ENCODE data around the gene LARP1B. TPM values are rescaled to one million over a fixed set of nuclear protein-coding genes. Genes with fewer than 3 reads are reported as not detected.
"Not testable (repeated sequence)": the region's sequence is repeated elsewhere in the genome, so short reads cannot be mapped to it uniquely, and the experiment has no call there.

LARP1B gene
- total and polyA plus RNA-seq, 2 of the 8 experiments (the other 6 are each of a cell fraction or from before 2014, with no cell fraction given): 10.6 to 47.0 TPM

DNA sequence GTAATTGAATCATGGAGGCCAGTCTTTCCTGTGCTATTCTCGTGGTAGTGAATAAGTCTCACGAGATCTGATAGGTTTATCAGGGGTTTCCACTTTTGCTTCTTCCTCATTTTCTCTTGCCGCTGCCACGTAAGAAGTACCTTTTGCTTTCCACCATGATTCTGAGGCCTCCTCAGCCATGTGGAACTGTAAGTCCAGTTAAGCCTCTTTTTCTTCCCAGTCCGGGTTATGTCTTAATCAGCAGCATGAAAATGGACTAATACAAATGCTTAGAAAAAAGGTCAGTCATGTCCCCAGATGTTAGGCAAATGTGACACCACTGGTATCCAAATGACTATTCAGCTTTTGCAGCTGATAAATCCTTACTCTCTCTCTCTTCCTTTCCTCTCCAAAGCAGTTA lies 184.3 kb downstream of the LARP1B start:
- CTCF ChIA-PET (ENCODE audit: partially characterized antibody): interaction anchor here (0.9 to 1.5 kb wide), 2 partner anchors 12 to 20 kb away, joined by 3 to 5 read pairs; no protein-coding TSS in a partner anchor
- H3K79me1 ChIP-seq (ENCODE audit: low read depth, low read length); H3K27ac ChIP-seq (ENCODE audit: low read depth, low read length); H2AK5ac ChIP-seq (ENCODE audit: low read depth, low read length); H2BK12ac ChIP-seq (ENCODE audit: low read depth, low read length); H3K4me3 ChIP-seq (ENCODE audit: extremely low read depth in 1 of 4, insufficient read depth in 2 of 4, low read depth in 3 of 4, low read length in 4 of 4); H3K56ac ChIP-seq (replicated peaks; ENCODE audit: insufficient read length, low read depth, low read length); H3K36me3 ChIP-seq (ENCODE audit: control insufficient read depth in 2 of 4, insufficient read depth in 4 of 4, low read length in 3 of 4); DNase-seq (ENCODE audit: low read depth in 1 of 2, low spot score in 2 of 2); H4K8ac ChIP-seq (ENCODE audit: extremely low read depth, insufficient read depth, low read length); H3K27me3 ChIP-seq (replicated peaks in 1 of 4; ENCODE audit: control insufficient read depth in 3 of 4, extremely low read depth in 1 of 4, insufficient read depth in 3 of 4, low read length in 3 of 4); H4K91ac ChIP-seq (replicated peaks; ENCODE audit: insufficient read length, low read length); FAIRE-seq; H3K23ac ChIP-seq (ENCODE audit: insufficient read length); H2BK5ac ChIP-seq (ENCODE audit: low read depth, low read length); H3K79me2 ChIP-seq (ENCODE audit: control insufficient read depth in 1 of 2, insufficient read depth in 2 of 2, low read length in 2 of 2); H3K4me2 ChIP-seq (ENCODE audit: insufficient read depth in 1 of 2, low read depth in 2 of 2, low read length in 2 of 2); H3K18ac ChIP-seq (ENCODE audit: extremely low read depth, low read length); H2BK120ac ChIP-seq (replicated peaks; ENCODE audit: low read depth, low read length); H2BK20ac ChIP-seq (ENCODE audit: low read length); H2BK15ac ChIP-seq (ENCODE audit: low read length); H3K4ac ChIP-seq (replicated peaks; ENCODE audit: insufficient read length, low read depth, low read length); H4K20me1 ChIP-seq (replicated peaks in 1 of 2; ENCODE audit: control insufficient read depth in 1 of 2, insufficient read depth in 2 of 2, low read length in 2 of 2); H3K9ac ChIP-seq (replicated peaks in 1 of 4; ENCODE audit: extremely low read depth in 1 of 4, low read depth in 3 of 4, low read length in 3 of 4); H3K14ac ChIP-seq (ENCODE audit: insufficient read length); H3K4me1 ChIP-seq (replicated peaks in 1 of 4; ENCODE audit: control insufficient read depth in 3 of 4, insufficient read depth in 4 of 4, low read length in 3 of 4); H3K23me2 ChIP-seq (ENCODE audit: low read depth, low read length); H4K5ac ChIP-seq (ENCODE audit: insufficient read length, low read depth, low read length); H2AFZ ChIP-seq (ENCODE audit: low read length): not testable (repeated sequence)
- POLR2A ChIA-PET (ENCODE audit: partially characterized antibody): interaction anchor here (0.7 kb wide), 1 partner anchor 266 kb away, joined by 4 read pairs; no protein-coding TSS in a partner anchor
- H3K9me3 ChIP-seq (ENCODE audit: insufficient read depth in 2 of 2, low read depth in 1 of 2, low read length in 1 of 2): peaks cover 10 to 28% of the 10 kb centered on the region in 2 experiments
- 95% methylated on average over 5 of the region's 5 CpGs; no CpG with 5 or more reads in 1 of the 2 experiments for WGBS, 2 experiments (ENCODE audit: extremely low coverage in 1 of 2, insufficient coverage in 1 of 2, insufficient read length in 1 of 2, insufficient replicate concordance in 2 of 2, low coverage in 1 of 2, low lambda C conversion rate in 2 of 2, missing lambda C conversion rate in 1 of 2)

Data from H1 (cell line).